GM18505 (cell line): Measurements from ENCODE around the gene PTCD3.

Source experiments
- ATAC-seq: cut with Tn5 transposase; IDR thresholded peaks from one replicate; pipeline ENCODE4 v1.9.1; 2021; ENCODE audit not compliant: unreplicated experiment
- POLR2A ChIP-seq: IDR thresholded peaks from 4 replicates; pipeline ENCODE4 v1.6.1; 2011; ENCODE audit warnings: borderline replicate concordance; ENCODE audit not compliant: insufficient read depth, insufficient read length; ENCODE audit errors: extremely low read depth

Gene PTCD3

GRCh38 chr2:86105969-86106945, at the start of gene PTCD3:
TSS of gene PTCD3 (plus strand) at chr2:86106235. CDS start at chr2:86106248, 13 bp downstream.
- peak; percentile 88 for ATAC-seq
- TF ChIP-seq POLR2A = peak; percentile 97

- no peak for TF ChIP-seq POLR2A
- no peak for ATAC-seq
Observed at GRCh38 chr2:86056590-86057331, 49.3 kb upstream of the PTCD3 start.

GRCh38 chr2:86062043-86062442, 44.0 kb upstream of the PTCD3 start:
- TF ChIP-seq POLR2A = no peak
- no peak for ATAC-seq

GRCh38 chr2:86064006-86064405, 42.0 kb upstream of the PTCD3 start:
- TF ChIP-seq POLR2A = no peak
- ATAC-seq = no peak

- TF ChIP-seq POLR2A = no peak
- no peak for ATAC-seq
Observed at GRCh38 chr2:86065512-86065911, 40.5 kb upstream of the PTCD3 start.

GRCh38 chr2:86066007-86066578, 39.9 kb upstream of the PTCD3 start:
- ATAC-seq = no peak
- TF ChIP-seq POLR2A = no peak

- no peak for TF ChIP-seq POLR2A
Observed at GRCh38 chr2:86066915-86067314, 39.1 kb upstream of the PTCD3 start.

GRCh38 chr2:86068136-86068588, 37.9 kb upstream of the PTCD3 start:
- ATAC-seq = no peak
- TF ChIP-seq POLR2A = no peak

More at GRCh38 chr2:86066915-86067314, 39.1 kb upstream of the PTCD3 start:
- ATAC-seq = no peak

- no peak for TF ChIP-seq POLR2A
- ATAC-seq = no peak
Observed at GRCh38 chr2:86068648-86069047, 37.4 kb upstream of the PTCD3 start.

GRCh38 chr2:86069091-86069685, 36.8 kb upstream of the PTCD3 start:
- no peak for ATAC-seq
- TF ChIP-seq POLR2A = no peak

GRCh38 chr2:86069783-86070339, 36.2 kb upstream of the PTCD3 start:
- no peak for TF ChIP-seq POLR2A
- no peak for ATAC-seq

GRCh38 chr2:86070868-86071267, 35.2 kb upstream of the PTCD3 start:
- ATAC-seq = no peak
- TF ChIP-seq POLR2A = no peak

GRCh38 chr2:86072271-86072858, 33.7 kb upstream of the PTCD3 start:
- TF ChIP-seq POLR2A = no peak
- no peak for ATAC-seq

GRCh38 chr2:86073225-86073624, 32.8 kb upstream of the PTCD3 start:
- TF ChIP-seq POLR2A = no peak
- ATAC-seq = no peak
